Erythroblast (primary cell): Measurements from ENCODE around the gene RNF213.
"Not testable (repeated sequence)": the region's sequence is repeated elsewhere in the genome, so short reads cannot be mapped to it uniquely, and the experiment has no call there.

Source experiments
- GATA1 ChIP-seq: IDR thresholded peaks from 2 replicates; pipeline ENCODE4 v1.6.1; 2011; ENCODE audit warnings: low read depth, mild to moderate bottlenecking, control low read depth, low read length, moderate library complexity
- POLR2A ChIP-seq: IDR thresholded peaks from 2 replicates; pipeline ENCODE4 v1.6.1; 2011; ENCODE audit warnings: mild to moderate bottlenecking, low read length

DNA sequence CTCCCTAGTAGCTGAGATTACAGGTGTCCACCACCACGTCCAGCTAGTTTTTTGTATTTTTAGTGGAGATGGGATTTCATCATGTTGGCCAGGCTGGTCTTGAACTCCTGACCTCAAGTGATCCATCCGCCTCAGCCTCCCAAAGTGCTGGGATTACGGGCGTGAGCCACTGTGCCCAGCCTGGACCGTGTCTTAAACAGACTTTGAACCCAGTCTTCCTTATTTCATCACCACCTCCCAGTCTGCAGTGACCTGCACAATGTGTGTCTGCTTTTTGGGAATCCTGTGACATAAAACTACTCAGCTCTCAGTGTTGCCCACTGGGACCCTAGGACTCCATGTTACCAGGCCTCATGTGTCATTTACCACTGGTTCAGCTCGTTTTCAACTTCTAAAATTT, 70.3 kb downstream of the RNF213 start:
- TF ChIP-seq POLR2A, GATA1: not testable (repeated sequence)
